ENCODE results near the gene KBTBD13. TPM values are rescaled to one million over a fixed set of nuclear protein-coding genes. Genes with fewer than 3 reads are reported as not detected.

The KBTBD13 gene
- total RNA-seq, 1 donor from 2014 or later = not detected

- no peak for DNase-seq (ENCODE audit: low spot score)
Measured at GRCh38 chr15:65051266-65051665, 25.3 kb upstream of the KBTBD13 start.

GRCh38 chr15:65052956-65053355 is 23.6 kb upstream of the KBTBD13 start:
- no peak for DNase-seq (ENCODE audit: low spot score)

- DNase-seq (ENCODE audit: low spot score) = peak; percentile 71
Measured at GRCh38 chr15:65054333-65055200, 22.0 kb upstream of the KBTBD13 start.

GRCh38 chr15:65055201-65055870 is 21.2 kb upstream of the KBTBD13 start:
- DNase-seq (ENCODE audit: low spot score) = no peak

GRCh38 chr15:65056106-65056505 is 20.4 kb upstream of the KBTBD13 start:
- DNase-seq (ENCODE audit: low spot score) = no peak

GRCh38 chr15:65056868-65057548 is 19.5 kb upstream of the KBTBD13 start:
- no peak for DNase-seq (ENCODE audit: low spot score)

GRCh38 chr15:65057549-65057940 is 19.0 kb upstream of the KBTBD13 start:
- DNase-seq (ENCODE audit: low spot score) = no peak

GRCh38 chr15:65058394-65059368 is 17.9 kb upstream of the KBTBD13 start:
- DNase-seq (ENCODE audit: low spot score) = no peak

- DNase-seq (ENCODE audit: low spot score) = no peak
Measured at GRCh38 chr15:65059369-65059750, 17.2 kb upstream of the KBTBD13 start.

GRCh38 chr15:65059931-65060596 is 16.5 kb upstream of the KBTBD13 start:
- DNase-seq (ENCODE audit: low spot score) = no peak

- no peak for DNase-seq (ENCODE audit: low spot score)
Measured at GRCh38 chr15:65060641-65061397, 15.7 kb upstream of the KBTBD13 start.

- no peak for DNase-seq (ENCODE audit: low spot score)
Measured at GRCh38 chr15:65062061-65062460, 14.5 kb upstream of the KBTBD13 start.

- no peak for DNase-seq (ENCODE audit: low spot score)
Measured at GRCh38 chr15:65062726-65063125, 13.8 kb upstream of the KBTBD13 start.

GRCh38 chr15:65066001-65066634 is 10.4 kb upstream of the KBTBD13 start:
- DNase-seq (ENCODE audit: low spot score) = no peak

- DNase-seq (ENCODE audit: low spot score) = no peak
Measured at GRCh38 chr15:65066635-65067316, 9.8 kb upstream of the KBTBD13 start.

GRCh38 chr15:65067317-65067644 is 9.3 kb upstream of the KBTBD13 start:
- DNase-seq (ENCODE audit: low spot score) = no peak

GRCh38 chr15:65067645-65068402 is 8.7 kb upstream of the KBTBD13 start, which contains the start of gene RASL12:
TSS of gene RASL12 (minus strand) at chr15:65067991. CDS start at chr15:65067835, 156 bp downstream.
- no peak for DNase-seq (ENCODE audit: low spot score)

GRCh38 chr15:65068403-65068788 is 8.2 kb upstream of the KBTBD13 start:
- no peak for DNase-seq (ENCODE audit: low spot score)
